GM18870 (cell line): Measurements from ENCODE around the gene CLDN10.

Experiments
- ATAC-seq: cut with Tn5 transposase; IDR thresholded peaks from one replicate; pipeline ENCODE4 v1.9.1; 2021; ENCODE audit warnings: moderate library complexity; ENCODE audit not compliant: unreplicated experiment

The CLDN10 gene

GRCh38 chr13:95593462-95593861, 40.9 kb downstream of the CLDN10 start:
- no peak for ATAC-seq

GRCh38 chr13:95596701-95597100, 44.2 kb downstream of the CLDN10 start:
- no peak for ATAC-seq

GRCh38 chr13:95601216-95601615, 48.7 kb downstream of the CLDN10 start:
- ATAC-seq: no peak

DNA sequence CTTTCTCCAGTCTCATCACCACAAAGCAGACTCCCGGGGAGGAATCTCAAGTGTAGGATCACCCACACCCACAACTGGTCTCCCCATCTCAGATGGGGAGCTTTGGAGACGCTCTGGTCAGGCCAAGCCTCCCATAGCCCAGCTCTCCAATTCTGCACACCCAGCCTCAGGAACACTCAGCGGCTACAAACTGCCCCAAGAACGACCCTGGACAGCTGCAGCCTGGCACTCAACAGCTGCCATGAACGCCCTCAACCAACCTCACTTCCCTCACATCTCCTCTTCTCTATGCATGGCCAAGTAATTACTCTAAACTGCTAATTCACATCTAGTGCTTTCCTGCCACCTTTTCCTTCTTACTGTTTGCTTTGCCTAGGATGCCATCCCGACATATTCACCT, 49.4 kb downstream of the CLDN10 start:
- no peak for ATAC-seq

DNA sequence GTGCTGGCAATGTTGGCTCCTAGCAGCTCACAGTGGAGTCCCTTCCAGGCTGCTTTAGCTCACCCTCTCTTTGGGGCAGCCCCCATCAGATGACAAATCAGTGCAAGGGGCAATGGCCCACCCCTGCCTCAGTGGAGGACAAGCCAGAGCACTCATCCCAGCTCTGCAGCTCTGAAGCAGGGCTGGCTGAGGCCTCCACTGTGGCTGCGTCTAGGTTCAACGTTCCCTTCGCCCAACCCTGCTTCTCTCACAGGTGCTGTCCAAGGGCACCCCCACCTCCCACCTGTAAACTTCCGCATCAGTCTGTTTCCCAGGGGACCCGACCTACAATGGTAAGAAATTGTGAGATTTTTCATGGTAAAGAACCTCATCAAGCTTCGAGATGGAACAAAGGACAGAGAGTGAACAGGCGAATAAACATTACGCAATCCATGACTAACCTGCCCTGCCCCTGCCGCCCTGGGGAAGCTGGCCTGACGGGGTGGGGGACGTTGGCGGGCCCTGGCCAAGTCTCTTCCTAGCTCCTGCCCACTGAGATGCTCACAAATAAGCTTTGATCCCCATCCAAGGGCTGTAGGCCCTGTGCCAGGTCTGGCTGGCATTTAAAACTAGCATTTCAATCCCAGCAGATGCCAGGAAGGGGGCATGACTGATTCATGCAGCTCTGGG, 51.5 kb downstream of the CLDN10 start:
- ATAC-seq: no peak

GRCh38 chr13:95604556-95604915, 52.0 kb downstream of the CLDN10 start:
- ATAC-seq: no peak

DNA sequence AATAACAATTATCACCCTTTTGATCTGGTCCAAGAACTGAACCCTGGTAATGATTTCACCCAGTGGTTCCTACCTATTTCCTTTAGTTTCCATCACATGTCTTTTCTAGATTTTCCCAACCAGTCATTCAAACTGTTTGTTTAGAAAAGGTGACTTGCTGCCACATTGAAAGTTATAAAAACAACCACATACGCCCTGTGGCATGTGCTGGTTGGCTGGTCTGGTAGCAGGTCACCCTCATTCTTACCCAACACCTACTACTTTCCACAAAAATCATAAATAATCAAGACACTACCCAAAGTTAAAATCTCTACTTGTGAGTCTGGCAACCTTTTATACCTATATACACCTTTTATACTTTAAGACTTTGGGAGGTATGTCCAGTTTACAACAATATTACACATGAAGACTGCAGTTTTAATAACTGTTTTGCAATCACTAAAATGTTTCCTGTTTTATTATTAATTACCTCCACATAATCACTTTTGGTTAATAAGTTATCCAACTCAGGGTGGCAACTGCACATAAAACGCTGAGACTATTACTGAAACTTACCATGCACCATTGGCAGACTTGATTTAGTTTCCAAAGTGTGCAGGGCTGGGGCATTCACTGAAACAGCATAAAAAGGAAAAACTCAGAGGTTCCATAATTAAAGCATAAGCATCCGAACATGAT, 53.1 kb downstream of the CLDN10 start:
- no peak for ATAC-seq

- ATAC-seq: no peak
Observed at GRCh38 chr13:95607366-95607765, 54.8 kb downstream of the CLDN10 start.

DNA sequence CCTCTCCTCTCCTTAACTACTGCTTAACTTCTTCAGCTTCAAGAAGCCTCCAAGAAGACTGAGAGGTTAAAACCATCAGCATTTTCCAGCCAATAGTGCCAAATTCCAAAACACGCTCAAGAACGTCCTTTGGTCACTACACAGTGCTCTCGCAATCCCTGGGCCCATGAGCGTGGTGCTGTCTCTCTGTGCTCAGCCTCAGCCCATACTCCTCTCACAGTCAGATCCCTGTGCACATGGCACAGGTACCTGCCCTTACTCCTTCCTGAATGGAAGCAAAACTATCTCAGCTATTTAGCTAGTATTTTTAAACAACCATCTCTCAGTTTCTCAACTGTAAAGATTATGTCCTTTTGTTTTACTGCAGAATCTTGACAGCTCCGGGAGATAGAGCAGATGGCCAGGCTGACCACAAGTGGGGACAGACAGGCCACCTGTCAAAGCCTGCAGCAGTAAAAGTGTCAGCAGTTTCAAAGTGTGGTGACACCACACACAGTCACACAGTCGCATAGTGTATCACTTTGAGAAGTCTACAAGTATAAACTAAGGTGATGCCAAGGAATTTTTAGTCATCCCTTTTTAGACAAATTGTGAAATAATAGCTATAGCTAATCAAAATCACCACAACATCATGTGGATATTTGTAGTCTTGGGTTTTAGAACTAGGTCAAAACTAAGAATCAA, 56.3 kb downstream of the CLDN10 start:
- ATAC-seq: peak; percentile 52

DNA sequence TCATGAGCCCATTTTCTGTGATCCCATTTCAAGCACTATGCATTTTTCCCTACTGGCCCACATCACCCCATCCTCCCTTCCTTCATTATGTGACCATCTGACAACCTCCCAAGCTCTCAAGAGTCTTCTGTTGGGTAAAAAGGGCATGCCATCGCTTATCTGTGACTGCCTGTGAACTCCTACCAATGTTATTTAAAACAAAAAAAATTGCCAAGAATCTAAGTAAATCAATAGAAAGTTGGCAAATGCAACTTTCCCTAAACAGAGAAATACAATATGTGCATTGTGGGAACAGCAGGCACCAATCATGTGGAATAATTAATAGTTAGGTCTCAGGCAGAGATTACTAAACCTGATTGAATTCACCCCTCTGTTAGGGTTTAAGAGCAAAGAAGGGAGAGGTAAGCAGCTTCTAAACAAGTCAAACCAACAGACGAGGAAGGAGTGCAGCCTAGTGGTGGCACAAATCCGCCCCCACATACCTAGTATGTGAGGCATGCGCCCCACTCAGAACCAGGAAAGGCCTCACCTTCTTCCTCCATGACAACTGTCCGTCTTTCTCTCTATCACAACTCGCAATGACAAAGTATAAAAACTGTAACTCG, 62.2 kb downstream of the CLDN10 start:
- ATAC-seq: no peak

DNA sequence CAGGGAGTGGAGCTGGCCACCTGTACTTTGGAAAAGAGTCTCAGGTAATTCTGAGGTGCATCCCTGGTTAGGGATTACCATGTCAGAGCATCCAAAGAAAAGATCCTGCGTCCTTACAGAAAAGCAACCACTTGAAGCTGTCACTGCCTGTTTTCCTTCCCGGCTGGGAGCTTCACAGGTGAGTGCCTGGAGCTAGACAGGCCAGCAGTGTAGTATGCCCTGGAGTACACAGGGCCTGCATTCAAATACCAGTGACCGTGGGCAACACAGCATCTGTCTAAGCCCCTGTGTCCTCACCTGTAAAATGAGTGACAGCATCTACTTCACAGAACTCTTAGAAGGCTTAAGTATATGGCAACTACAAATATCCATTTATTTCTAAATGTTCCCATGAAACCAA, 63.0 kb downstream of the CLDN10 start:
- no peak for ATAC-seq

- ATAC-seq: no peak
Observed at GRCh38 chr13:95620030-95620824, 67.7 kb downstream of the CLDN10 start.

GRCh38 chr13:95620825-95621498, 68.4 kb downstream of the CLDN10 start:
- no peak for ATAC-seq

- no peak for ATAC-seq
Observed at GRCh38 chr13:95623141-95623540, 70.6 kb downstream of the CLDN10 start.

GRCh38 chr13:95624020-95624419, 71.5 kb downstream of the CLDN10 start:
- peak; percentile 49 for ATAC-seq

GRCh38 chr13:95626768-95627167, 74.2 kb downstream of the CLDN10 start:
- no peak for ATAC-seq

- no peak for ATAC-seq
Observed at GRCh38 chr13:95627590-95627989, 75.1 kb downstream of the CLDN10 start.

DNA sequence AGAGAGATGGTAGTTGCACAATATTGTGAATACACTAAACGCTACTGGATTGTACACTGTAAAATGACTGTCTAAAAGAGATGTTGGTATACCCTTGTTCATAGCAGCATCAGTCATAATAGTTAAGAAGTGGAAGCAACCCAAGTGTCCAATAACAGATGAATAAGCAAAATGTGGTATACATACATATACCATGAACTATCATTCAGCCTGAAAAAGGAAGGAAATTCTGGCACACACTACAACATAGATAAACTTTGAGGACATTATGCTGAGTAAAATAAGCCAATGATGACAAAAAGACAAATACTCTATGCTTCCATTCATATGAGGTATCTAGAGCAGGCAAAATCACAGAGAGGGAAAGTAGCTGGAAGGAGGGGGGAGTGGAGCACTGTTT, 76.0 kb downstream of the CLDN10 start:
- no peak for ATAC-seq

GRCh38 chr13:95629071-95629470, 76.6 kb downstream of the CLDN10 start:
- no peak for ATAC-seq
